Endothelial cell (in vitro differentiated cells): Measurements from ENCODE around the gene PRKG1. TPM values are rescaled to one million over a fixed set of nuclear protein-coding genes. Genes with fewer than 3 reads are reported as not detected.

Experiments
- DNase-seq: peaks from one replicate; pipeline ENCODE4 v3.0.0; 2021; ENCODE audit warnings: low spot score
- H3K27ac Mint-ChIP-seq: one replicate; pipeline ENCODE4 v1.8.0; 2021; ENCODE audit warnings: mixed read lengths, inconsistent platforms; ENCODE audit not compliant: unreplicated experiment
- H3K27me3 Mint-ChIP-seq: one replicate; pipeline ENCODE4 v1.8.0; 2021; ENCODE audit warnings: mild to moderate bottlenecking, moderate library complexity, mixed read lengths, inconsistent platforms; ENCODE audit not compliant: unreplicated experiment
- H3K36me3 Mint-ChIP-seq: one replicate; pipeline ENCODE4 v1.8.0; 2021; ENCODE audit warnings: mild to moderate bottlenecking, low read depth, mixed read lengths, inconsistent platforms; ENCODE audit not compliant: unreplicated experiment
- H3K4me1 Mint-ChIP-seq: one replicate; pipeline ENCODE4 v1.8.0; 2021; ENCODE audit warnings: mild to moderate bottlenecking, mixed read lengths, inconsistent platforms; ENCODE audit not compliant: unreplicated experiment
- H3K4me3 Mint-ChIP-seq: one replicate; pipeline ENCODE4 v1.8.0; 2021; ENCODE audit warnings: mild to moderate bottlenecking, mixed read lengths, inconsistent platforms; ENCODE audit not compliant: unreplicated experiment
- H3K9me3 Mint-ChIP-seq: one replicate; pipeline ENCODE4 v1.8.0; 2021; ENCODE audit warnings: mixed read lengths, inconsistent platforms; ENCODE audit not compliant: unreplicated experiment
- total RNA-seq: library from RNA; stranded (reverse); fragmentation: NEBNext Ultra II Directional; extraction: Animal tissue kit (Norgen Biotek cat#: 25700); gene quantifications from one replicate; pipeline ENCODE4 v1.2.1, GENCODE V29; 2021; ENCODE audit not compliant: unreplicated experiment
- TF ChIP-seq, protein P1 (sequence below): fragments of 200-600 bp; sonication (generic); IDR thresholded peaks from one replicate; pipeline ENCODE4 v1.5.0; 2021; ENCODE audit warnings: antibody characterized with exemption; ENCODE audit not compliant: unreplicated experiment

The PRKG1 gene
- total RNA-seq, 1 donor from 2014 or later: 10.7 TPM

DNA sequence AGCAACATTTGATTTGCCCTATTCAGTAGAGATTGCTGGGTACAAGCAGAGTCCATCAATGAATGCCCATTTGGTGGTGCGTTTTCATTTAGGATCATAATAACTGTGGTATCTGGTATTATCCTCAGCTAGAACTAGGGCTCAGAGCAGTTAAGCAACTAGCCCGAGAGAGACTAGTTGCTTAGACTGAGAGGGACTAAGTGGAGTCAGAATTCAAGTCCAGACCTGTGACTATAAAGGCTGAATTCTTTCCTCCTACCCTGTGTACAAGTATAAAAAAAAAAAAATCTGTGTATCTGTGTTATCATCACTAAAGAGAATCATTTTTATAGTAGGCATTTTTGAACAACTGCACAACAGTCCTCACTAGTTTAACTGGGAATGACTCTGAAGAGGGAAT is 1194.5 kb downstream of the PRKG1 start:
- DNase-seq: no peak
- H3K4me3 Mint-ChIP-seq: no peak overlapping the region
- no peak overlapping the region for H3K27ac Mint-ChIP-seq
- TF ChIP-seq, protein P1, sequence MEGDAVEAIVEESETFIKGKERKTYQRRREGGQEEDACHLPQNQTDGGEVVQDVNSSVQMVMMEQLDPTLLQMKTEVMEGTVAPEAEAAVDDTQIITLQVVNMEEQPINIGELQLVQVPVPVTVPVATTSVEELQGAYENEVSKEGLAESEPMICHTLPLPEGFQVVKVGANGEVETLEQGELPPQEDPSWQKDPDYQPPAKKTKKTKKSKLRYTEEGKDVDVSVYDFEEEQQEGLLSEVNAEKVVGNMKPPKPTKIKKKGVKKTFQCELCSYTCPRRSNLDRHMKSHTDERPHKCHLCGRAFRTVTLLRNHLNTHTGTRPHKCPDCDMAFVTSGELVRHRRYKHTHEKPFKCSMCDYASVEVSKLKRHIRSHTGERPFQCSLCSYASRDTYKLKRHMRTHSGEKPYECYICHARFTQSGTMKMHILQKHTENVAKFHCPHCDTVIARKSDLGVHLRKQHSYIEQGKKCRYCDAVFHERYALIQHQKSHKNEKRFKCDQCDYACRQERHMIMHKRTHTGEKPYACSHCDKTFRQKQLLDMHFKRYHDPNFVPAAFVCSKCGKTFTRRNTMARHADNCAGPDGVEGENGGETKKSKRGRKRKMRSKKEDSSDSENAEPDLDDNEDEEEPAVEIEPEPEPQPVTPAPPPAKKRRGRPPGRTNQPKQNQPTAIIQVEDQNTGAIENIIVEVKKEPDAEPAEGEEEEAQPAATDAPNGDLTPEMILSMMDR: no peak
- no peaks in the 10 kb centered on the region for H3K4me1 Mint-ChIP-seq
- no peaks in the 10 kb centered on the region for H3K36me3 Mint-ChIP-seq
- no peaks in the 10 kb centered on the region for H3K27me3 Mint-ChIP-seq
- no peaks in the 10 kb centered on the region for H3K9me3 Mint-ChIP-seq

DNA sequence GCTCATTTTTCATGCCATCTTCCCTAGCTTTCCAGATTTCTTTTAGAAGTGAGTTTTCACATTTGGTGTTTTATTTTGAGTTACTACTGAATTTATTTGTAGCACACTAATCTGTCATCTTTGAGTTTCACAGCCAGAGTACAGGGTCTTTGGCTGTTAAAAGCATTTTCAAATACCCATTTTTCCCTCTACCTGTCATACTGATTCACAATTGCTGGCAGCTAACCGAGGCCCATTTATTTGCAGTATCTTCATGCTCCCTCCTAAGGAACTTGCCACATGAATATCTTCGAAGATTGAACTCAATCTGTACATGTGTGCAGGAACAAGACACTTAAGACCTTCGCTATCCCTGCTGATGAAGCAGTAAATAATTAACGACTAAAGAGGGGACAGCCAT is 1194.9 kb downstream of the PRKG1 start:
- no peak overlapping the region for H3K4me3 Mint-ChIP-seq
- H3K27me3 Mint-ChIP-seq: no peaks in the 10 kb centered on the region
- H3K27ac Mint-ChIP-seq: no peak overlapping the region

DNA sequence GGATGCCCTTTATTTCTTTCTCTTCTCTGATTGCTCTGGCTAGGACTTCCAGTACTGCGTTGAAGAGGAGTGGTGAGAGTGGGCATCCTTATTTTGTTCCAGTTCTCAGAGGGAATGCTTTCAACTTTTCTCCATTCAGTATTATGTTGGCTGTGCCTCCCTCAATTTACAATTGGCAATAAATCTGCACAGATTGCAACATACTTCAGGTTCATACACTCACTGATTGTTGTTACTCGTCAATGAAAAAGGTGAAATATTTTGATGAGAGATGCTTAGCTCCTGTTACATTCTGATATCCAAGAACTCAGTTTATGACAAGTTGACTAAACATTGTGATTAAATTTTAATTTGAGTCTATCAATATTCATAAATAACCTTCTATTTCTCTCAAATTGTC is 1201.9 kb downstream of the PRKG1 start:
- H3K4me1 Mint-ChIP-seq: no peaks in the 10 kb centered on the region
- no peaks in the 10 kb centered on the region for H3K27me3 Mint-ChIP-seq
- DNase-seq: no peak
- H3K9me3 Mint-ChIP-seq: no peaks in the 10 kb centered on the region
- no peak overlapping the region for H3K27ac Mint-ChIP-seq
- no peak overlapping the region for H3K4me3 Mint-ChIP-seq
- no peaks in the 10 kb centered on the region for H3K36me3 Mint-ChIP-seq
- TF ChIP-seq, protein P1: no peak

More for the DNA sequence above, 1194.9 kb downstream of the PRKG1 start:
- no peaks in the 10 kb centered on the region for H3K36me3 Mint-ChIP-seq
- H3K9me3 Mint-ChIP-seq: no peaks in the 10 kb centered on the region
- TF ChIP-seq, protein P1: no peak
- no peaks in the 10 kb centered on the region for H3K4me1 Mint-ChIP-seq
- no peak for DNase-seq

DNA sequence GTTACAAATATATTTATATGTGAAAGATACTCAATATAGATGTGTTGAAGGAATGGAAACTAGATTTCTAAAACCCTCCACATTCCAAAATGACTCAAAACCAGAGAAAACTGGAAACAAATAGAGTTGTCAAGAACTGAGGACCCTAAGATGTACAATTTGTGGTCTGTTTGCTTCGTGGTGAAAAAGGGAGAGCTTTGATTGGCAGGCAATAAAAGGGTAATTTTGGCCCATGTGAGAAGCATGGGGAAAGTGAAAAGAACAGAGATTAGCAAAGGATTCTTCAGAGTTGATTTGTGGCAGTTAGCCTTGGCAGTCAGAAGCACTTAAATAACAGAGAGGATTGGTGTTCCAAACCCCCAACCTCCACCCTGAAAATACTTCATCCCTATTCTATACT is 1202.7 kb downstream of the PRKG1 start:
- H3K27ac Mint-ChIP-seq: no peak overlapping the region
- no peaks in the 10 kb centered on the region for H3K4me1 Mint-ChIP-seq
- no peaks in the 10 kb centered on the region for H3K36me3 Mint-ChIP-seq
- H3K9me3 Mint-ChIP-seq: no peaks in the 10 kb centered on the region
- no peaks in the 10 kb centered on the region for H3K27me3 Mint-ChIP-seq
- no peak for DNase-seq
- no peak overlapping the region for H3K4me3 Mint-ChIP-seq
- TF ChIP-seq, protein P1: no peak

DNA sequence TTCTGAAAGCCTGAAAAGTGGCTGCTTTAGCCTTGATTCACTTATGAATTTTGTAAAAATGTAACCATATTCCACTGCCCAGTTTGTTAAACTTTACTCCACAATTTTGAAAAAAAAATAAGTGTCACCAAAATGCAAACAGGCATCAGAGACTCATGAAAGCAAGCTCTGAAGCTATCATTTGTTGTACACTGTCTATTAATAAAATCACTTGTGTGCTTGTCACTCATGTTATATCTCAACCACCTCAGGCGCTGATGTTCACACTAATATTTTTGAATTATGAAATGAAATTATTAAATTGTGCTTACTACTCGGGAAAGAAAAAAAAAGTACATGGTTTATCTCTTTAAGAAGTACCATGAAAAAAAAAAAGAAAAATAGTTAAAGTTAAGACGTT is 1205.3 kb downstream of the PRKG1 start:
- Mint-ChIP-seq H3K4me3 (no peak overlapping the region), H3K36me3 (no peaks in the 10 kb centered on the region), H3K27ac (no peak overlapping the region), H3K9me3 (no peaks in the 10 kb centered on the region), H3K4me1 (no peaks in the 10 kb centered on the region), H3K27me3 (no peaks in the 10 kb centered on the region)
- TF ChIP-seq, protein P1: no peak
- no peak for DNase-seq
